GM18511 (cell line): ENCODE data around the gene CFAP69.

ENCODE experiments used
- ATAC-seq: cut with Tn5 transposase; IDR thresholded peaks from one replicate; pipeline ENCODE4 v1.9.1; 2021; ENCODE audit warnings: mild to moderate bottlenecking, moderate library complexity; ENCODE audit not compliant: unreplicated experiment

The CFAP69 gene

GRCh38 chr7:90244909-90245851 lies at the start of gene CFAP69:
Gene CFAP69, plus strand, starts transcription at chr7:90245174. Its CDS starts 251 bp downstream, at chr7:90245425.
- ATAC-seq: peak; percentile 65

GRCh38 chr7:90201500-90202195 lies 43.3 kb upstream of the CFAP69 start:
- ATAC-seq: no peak

GRCh38 chr7:90207956-90208355 lies 37.0 kb upstream of the CFAP69 start:
- no peak for ATAC-seq

GRCh38 chr7:90209776-90210175 lies 35.2 kb upstream of the CFAP69 start:
- ATAC-seq: no peak

GRCh38 chr7:90210475-90210874 lies 34.5 kb upstream of the CFAP69 start:
- no peak for ATAC-seq

GRCh38 chr7:90210981-90211380 lies 34.0 kb upstream of the CFAP69 start:
- ATAC-seq: peak; percentile 31

GRCh38 chr7:90211391-90212148 lies 33.4 kb upstream of the CFAP69 start, which contains the start of gene STEAP2:
Gene STEAP2, plus strand, starts transcription at chr7:90211740. Its CDS starts 13,343 bp downstream, at chr7:90225083.
- peak; percentile 91 for ATAC-seq

- no peak for ATAC-seq
Observed at GRCh38 chr7:90212149-90212495, 32.9 kb upstream of the CFAP69 start.

- ATAC-seq: no peak
Observed at GRCh38 chr7:90213521-90213920, 31.5 kb upstream of the CFAP69 start.

- no peak for ATAC-seq
Observed at GRCh38 chr7:90216080-90216674, 28.8 kb upstream of the CFAP69 start.

- no peak for ATAC-seq
Observed at GRCh38 chr7:90216771-90217170, 28.2 kb upstream of the CFAP69 start.

GRCh38 chr7:90222390-90222789 lies 22.6 kb upstream of the CFAP69 start:
- ATAC-seq: no peak

GRCh38 chr7:90222811-90223725 lies 21.9 kb upstream of the CFAP69 start:
- no peak for ATAC-seq

- ATAC-seq: no peak
Observed at GRCh38 chr7:90224195-90224594, 20.8 kb upstream of the CFAP69 start.

- no peak for ATAC-seq
Observed at GRCh38 chr7:90225181-90225580, 19.8 kb upstream of the CFAP69 start.

GRCh38 chr7:90225601-90226000 lies 19.4 kb upstream of the CFAP69 start:
- no peak for ATAC-seq

- no peak for ATAC-seq
Observed at GRCh38 chr7:90227259-90227658, 17.7 kb upstream of the CFAP69 start.

GRCh38 chr7:90229682-90230081 lies 15.3 kb upstream of the CFAP69 start:
- ATAC-seq: no peak

- ATAC-seq: no peak
Observed at GRCh38 chr7:90230834-90231233, 14.1 kb upstream of the CFAP69 start.

GRCh38 chr7:90231304-90231703 lies 13.7 kb upstream of the CFAP69 start:
- ATAC-seq: no peak
